ENCODE measurements around the gene GOLT1A.

DNA sequence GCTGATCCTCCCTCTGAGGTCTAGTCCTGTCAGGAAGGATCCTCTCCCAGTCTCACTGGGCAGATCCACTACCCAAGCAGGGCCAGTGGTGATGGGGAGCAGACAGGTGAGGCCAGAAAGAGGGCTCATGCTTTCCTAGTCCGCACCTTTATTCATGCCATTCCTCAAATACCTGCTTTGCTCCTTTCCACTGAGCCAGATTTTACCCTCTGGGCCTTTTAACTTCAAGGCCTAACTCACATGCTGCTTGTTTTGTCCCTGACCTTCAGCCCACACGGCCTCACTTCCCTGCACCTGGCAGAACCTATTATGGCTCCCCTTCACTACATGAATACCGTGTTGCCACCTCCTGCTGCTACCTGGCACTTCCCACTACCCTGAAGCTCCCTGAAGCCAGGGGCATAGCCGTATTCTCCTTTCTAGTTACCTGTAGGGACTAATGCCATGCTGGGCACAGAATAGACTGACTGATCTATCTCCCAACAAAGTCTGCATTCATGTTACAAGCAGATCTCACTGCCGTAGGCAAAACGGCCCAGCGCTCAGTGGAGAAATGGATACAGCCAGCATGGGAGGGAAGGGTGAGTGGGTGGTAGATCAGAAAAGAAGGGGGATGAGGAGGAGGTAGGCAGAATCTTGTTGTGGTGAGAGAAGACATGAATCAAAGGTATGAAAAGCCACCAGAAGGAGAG, 36.1 kb upstream of the GOLT1A start:
- no peak for TF ChIP-seq POLR2AphosphoS5 (IDR thresholded peaks at IDR 0.05)
- no peak for TF ChIP-seq CTCF (IDR thresholded peaks at IDR 0.05; ENCODE audit: poor library complexity, severe bottlenecking)
- TF ChIP-seq MXI1 (conservative IDR thresholded peaks at IDR 0.05; ENCODE audit: poor library complexity, severe bottlenecking) = no peak
- TF ChIP-seq TAF1 (IDR thresholded peaks at IDR 0.05; ENCODE audit: low read depth) = no peak

Data from neural cell (in vitro differentiated cells).